ENCODE data around the gene HEMGN.
"Not testable (repeated sequence)": the region's sequence is repeated elsewhere in the genome, so short reads cannot be mapped to it uniquely, and the experiment has no call there.

Gene HEMGN

DNA sequence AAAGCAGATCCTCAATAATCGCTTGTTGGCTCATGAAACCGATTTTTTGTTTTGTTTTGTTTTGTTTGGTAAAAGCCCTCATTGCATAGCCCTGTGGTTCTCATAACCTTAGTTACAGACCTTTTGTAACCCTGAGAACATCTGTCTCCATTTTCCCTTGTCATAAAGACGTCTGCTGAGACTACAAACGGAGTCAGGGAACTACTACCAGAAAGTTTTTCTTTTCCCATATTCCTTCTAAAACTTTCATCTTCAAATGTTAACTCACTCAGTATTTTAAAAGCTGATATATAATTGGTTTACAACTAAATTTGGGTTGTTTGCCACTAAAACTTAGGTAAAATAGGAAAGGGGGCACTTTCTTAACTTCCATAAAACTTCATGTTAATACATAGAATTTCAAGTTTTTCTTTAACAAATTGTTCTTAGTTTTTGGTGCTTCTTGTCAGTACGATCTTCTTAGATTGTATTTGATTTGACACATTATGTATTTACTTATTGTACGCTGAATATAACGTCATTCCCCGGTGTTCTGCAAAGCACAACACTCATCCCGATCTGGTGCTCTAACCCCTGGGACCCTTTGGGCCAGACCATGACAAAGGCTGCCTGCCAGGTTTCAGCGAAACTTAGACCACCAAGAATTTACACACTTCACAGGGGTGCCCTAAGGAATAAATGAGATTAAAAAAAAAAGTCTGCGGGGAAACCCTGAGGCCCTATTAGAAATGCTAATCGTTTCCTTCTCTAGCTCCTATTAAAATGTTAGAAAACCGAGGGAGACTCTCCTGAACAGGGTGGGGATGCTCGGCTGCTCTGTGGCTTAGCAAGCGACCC is 44.1 kb upstream of the HEMGN start:
- TF ChIP-seq, protein P1, sequence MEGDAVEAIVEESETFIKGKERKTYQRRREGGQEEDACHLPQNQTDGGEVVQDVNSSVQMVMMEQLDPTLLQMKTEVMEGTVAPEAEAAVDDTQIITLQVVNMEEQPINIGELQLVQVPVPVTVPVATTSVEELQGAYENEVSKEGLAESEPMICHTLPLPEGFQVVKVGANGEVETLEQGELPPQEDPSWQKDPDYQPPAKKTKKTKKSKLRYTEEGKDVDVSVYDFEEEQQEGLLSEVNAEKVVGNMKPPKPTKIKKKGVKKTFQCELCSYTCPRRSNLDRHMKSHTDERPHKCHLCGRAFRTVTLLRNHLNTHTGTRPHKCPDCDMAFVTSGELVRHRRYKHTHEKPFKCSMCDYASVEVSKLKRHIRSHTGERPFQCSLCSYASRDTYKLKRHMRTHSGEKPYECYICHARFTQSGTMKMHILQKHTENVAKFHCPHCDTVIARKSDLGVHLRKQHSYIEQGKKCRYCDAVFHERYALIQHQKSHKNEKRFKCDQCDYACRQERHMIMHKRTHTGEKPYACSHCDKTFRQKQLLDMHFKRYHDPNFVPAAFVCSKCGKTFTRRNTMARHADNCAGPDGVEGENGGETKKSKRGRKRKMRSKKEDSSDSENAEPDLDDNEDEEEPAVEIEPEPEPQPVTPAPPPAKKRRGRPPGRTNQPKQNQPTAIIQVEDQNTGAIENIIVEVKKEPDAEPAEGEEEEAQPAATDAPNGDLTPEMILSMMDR (conservative IDR thresholded peaks at IDR 0.05), result no peak
- H3K27ac ChIP-seq, result peak overlapping the region; percentile 97

- TF ChIP-seq, protein P1 (conservative IDR thresholded peaks at IDR 0.05), result no peak
- H3K27ac ChIP-seq, result no peak overlapping the region
Measured at GRCh38 chr9:97980918-97981845, 43.2 kb upstream of the HEMGN start.

DNA sequence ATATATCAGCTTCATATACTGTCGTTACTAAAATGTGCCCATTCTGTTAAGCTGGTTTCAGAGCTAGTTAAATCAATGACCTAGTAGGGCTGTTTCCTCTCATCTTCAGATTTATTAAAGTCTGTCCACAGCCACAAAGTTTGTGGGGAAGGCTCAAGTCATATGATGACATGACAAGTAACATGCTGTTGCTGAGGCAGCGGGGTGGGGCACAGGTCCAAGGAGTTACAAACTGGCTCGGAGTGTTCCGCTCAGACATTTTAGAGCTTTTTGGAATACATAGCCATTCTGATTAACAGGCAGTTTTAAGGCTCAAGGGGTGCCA is 42.5 kb upstream of the HEMGN start:
- H3K27ac ChIP-seq, result no peak overlapping the region
- TF ChIP-seq, protein P1 (conservative IDR thresholded peaks at IDR 0.05), result no peak

DNA sequence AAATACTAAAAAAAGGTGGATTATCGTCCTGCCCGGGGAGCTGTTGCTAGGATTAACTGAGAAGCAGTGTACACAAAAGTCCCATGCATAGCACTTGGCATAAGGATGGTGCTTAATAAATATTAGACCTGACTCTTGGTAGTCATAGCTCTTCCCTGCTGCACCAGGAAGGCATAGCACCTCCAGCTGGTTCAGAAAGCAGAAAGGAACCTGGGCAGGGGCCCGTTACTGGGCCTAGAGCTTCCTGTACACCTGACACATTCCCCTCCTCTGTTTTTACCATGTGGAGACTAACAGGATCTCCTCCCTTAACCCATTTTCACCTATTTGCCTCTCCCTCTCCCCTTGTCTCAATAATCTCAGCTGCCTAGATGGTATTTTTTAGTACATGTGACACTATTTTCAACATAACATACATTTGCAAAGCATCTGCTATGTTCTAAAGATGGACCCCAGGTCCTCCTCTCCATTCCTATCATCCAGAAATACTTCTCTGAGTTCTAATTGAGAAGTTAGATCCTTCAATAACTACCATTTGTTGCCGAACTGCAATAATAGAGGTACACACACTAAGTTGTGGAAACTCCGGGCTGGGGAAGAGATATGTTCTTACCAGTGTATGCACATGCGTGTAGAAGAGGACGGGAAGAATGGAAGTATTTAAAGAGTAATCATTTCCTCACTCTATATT is 42.0 kb upstream of the HEMGN start:
- H3K27ac ChIP-seq, result no peak overlapping the region
- TF ChIP-seq, protein P1 (conservative IDR thresholded peaks at IDR 0.05), result no peak

GRCh38 chr9:97978371-97979130 is 40.6 kb upstream of the HEMGN start:
- TF ChIP-seq, protein P1 (conservative IDR thresholded peaks at IDR 0.05), result no peak
- no peak overlapping the region for H3K27ac ChIP-seq

DNA sequence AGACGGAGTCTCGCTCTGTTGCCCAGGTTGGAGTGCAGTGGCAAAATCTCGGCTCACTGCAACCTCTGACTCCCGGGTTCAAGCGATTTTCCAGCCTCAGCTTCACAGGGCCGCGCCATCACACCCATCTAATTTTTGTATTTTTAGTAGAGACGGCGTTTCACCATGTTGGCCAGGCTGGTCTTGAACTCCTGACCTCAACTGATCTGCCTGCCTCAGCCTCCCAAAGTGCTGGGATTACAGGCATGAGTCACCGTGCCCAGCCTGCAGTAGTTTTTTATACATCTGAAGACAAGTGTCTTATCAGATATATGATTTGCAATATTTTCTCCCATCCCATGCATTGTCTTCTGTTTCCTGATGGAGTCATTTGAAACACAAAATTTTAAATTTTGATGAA is 38.7 kb upstream of the HEMGN start:
- not testable (repeated sequence) for H3K27ac ChIP-seq

DNA sequence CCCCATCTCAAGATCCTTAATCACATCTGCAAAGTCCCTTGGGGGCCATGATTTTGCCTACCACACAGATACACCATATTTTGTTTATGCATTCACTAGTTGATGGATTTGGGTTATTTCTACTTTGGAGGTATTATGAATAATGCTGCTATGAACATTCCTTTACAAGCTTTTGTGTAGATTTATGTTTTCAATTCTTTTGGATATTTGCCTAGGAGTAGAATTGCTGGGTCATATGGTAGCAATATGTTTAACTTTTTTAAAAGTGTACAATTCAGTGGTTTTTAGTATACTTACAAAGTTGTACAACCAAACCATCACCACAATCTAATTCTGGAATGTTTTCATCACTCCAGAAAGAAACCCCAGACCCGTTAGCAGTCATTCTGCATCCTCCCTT is 37.4 kb upstream of the HEMGN start:
- no peak overlapping the region for H3K27ac ChIP-seq
- TF ChIP-seq, protein P1 (conservative IDR thresholded peaks at IDR 0.05), result no peak
